Effector memory CD8-positive, alpha-beta T cell (primary cell): Measurements from ENCODE around the gene OR2H2.

Experiments used
- ATAC-seq: fragments of 150-1000 bp; cut with Tn5 transposase; replicated peaks from 2 replicates; pipeline ENCODE4 v1.10.0; 2021; ENCODE audit warnings: mild to moderate bottlenecking, moderate library complexity
- DNase-seq, 3 experiments: peaks; one replicate each; pipeline ENCODE4 v3.0.0; 2021
- H3K27ac Mint-ChIP-seq, 2 donors: one replicate each; pipeline ENCODE4 v1.8.0; 2022; ENCODE audit warnings: mild to moderate bottlenecking in 2 of 2, mixed read lengths in 2 of 2, moderate library complexity in 2 of 2
- H3K27me3 Mint-ChIP-seq, 2 donors: one replicate each; pipeline ENCODE4 v1.8.0; 2022; ENCODE audit warnings: mixed read lengths in 2 of 2
- H3K36me3 Mint-ChIP-seq: one replicate; pipeline ENCODE4 v1.8.0; 2022; ENCODE audit warnings: mild to moderate bottlenecking, moderate library complexity, mixed read lengths; ENCODE audit not compliant: insufficient read depth
- H3K4me1 Mint-ChIP-seq, 2 donors: one replicate each; pipeline ENCODE4 v1.8.0; 2022; ENCODE audit warnings: low read depth in 2 of 2, mixed read lengths in 2 of 2
- H3K4me3 Mint-ChIP-seq, 2 donors: one replicate each; pipeline ENCODE4 v1.8.0; 2022; ENCODE audit warnings: mild to moderate bottlenecking in 2 of 2, mixed read lengths in 2 of 2, moderate library complexity in 2 of 2
- H3K9me3 Mint-ChIP-seq, 2 donors: one replicate each; pipeline ENCODE4 v1.8.0; 2022; ENCODE audit warnings: mixed read lengths in 2 of 2

OR2H2 gene

DNA sequence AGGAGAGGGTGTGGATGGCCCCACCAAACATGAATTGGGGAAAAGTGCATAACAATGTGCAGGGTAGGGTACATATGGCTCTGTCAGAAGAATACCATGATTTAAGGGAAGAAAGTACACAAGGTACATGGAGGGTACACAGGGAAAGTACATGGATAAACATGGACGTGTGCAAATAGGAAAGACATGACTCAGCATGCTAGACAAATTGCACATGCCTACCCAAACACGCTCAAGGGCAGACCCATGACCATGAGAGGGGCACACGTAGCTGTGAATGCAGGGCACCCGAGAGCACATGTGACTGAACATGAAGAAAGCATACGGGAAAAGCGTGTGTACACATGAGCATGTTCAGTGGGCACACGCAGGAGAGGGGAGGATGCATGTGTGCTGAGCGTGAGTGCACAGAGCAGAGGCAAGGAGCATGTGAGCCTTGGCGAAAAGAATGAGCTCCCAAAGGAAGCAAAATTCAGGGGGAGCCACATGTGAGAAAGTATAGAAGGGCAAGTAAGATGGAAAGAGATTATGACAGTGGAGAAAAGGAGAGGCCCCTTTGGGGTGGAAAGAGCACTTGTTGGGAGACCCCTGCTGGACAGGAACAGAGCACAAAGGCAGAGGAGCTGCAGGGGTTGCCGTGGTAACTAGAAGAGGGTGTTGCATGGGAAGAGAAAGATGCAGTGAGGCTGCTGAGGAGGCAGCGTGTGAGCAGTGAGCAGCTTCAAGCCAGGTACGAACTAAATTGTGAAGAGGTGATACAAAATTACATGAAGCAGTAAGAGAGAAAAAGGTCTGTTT lies 17.8 kb downstream of the OR2H2 start:
- H3K27ac Mint-ChIP-seq = no peak overlapping the region
- no peak for ATAC-seq
- peaks cover 5% of the 10 kb centered on the region for H3K36me3 Mint-ChIP-seq
- DNase-seq = no peak
- H3K4me1 Mint-ChIP-seq = no peaks in the 10 kb centered on the region
- no peaks in the 10 kb centered on the region for H3K27me3 Mint-ChIP-seq
- H3K9me3 Mint-ChIP-seq = no peaks in the 10 kb centered on the region
- H3K4me3 Mint-ChIP-seq = no peak overlapping the region

DNA sequence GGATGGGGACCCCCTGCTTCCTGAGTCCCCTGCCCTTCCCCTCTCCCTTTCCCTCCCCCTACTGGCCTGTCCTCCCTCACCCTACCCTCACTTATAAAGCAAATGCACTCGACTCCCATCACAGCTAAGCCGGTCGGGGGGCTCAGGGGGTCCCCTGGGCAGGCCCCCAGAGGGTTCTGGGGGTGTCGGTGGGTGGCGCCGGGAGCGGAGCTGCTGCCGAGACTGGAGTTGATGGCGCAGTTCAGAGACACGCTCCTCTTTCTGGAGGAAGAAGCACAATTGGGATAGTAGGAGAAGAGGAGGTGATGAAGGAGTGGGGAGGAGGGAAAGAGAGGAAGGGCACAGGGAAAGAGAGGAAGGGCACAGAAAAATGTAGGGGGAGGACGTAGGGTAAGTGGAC lies 18.5 kb downstream of the OR2H2 start:
- H3K27ac Mint-ChIP-seq = no peak overlapping the region
- no peaks in the 10 kb centered on the region for H3K9me3 Mint-ChIP-seq
- peaks cover 5% of the 10 kb centered on the region for H3K36me3 Mint-ChIP-seq
- no peak for DNase-seq
- H3K4me1 Mint-ChIP-seq = peaks cover 0 to 2% of the 10 kb centered on the region in 2 donors
- H3K27me3 Mint-ChIP-seq = no peaks in the 10 kb centered on the region
- ATAC-seq = no peak
- H3K4me3 Mint-ChIP-seq = no peak overlapping the region

- Mint-ChIP-seq H3K4me1 (peaks cover 0 to 2% of the 10 kb centered on the region in 2 donors), H3K27me3 (no peaks in the 10 kb centered on the region), H3K27ac (peak overlapping the region in 1 of 2 donors; percentile 27), H3K36me3 (no peaks in the 10 kb centered on the region), H3K9me3 (no peaks in the 10 kb centered on the region), H3K4me3 (no peak overlapping the region)
- DNase-seq = no peak
- no peak for ATAC-seq
These were observed 19.0 kb downstream of the OR2H2 start for GRCh38 chr6:29603930-29604329.

DNA sequence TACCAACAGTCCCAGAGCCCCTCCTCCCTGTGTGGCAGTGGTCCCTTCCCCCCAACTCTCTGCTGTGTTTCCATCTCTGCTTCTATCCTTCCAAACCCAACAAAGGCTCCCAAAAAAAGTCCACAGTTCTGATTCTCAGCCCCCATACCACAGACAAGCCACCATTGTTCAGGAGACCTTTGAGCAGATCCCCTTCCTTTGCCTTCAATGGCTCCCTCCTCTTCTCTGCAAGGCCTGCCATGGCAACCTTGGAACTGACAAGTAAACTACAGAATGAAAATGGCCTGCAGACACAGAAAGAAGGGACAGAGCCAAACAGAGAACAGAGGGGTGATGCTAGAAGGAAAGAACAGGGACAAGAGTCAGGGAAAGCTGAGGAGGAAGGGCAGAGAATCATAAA lies 23.2 kb downstream of the OR2H2 start:
- ATAC-seq (no peak), DNase-seq (no peak)
- Mint-ChIP-seq H3K27ac (no peak overlapping the region), H3K9me3 (no peaks in the 10 kb centered on the region), H3K4me1 (peaks cover 0 to 2% of the 10 kb centered on the region in 2 donors), H3K4me3 (no peak overlapping the region), H3K36me3 (no peaks in the 10 kb centered on the region), H3K27me3 (peaks cover 0 to 6% of the 10 kb centered on the region in 2 donors)

- Mint-ChIP-seq H3K9me3 (no peaks in the 10 kb centered on the region), H3K36me3 (no peaks in the 10 kb centered on the region), H3K27ac (no peak overlapping the region), H3K4me1 (peaks cover 0 to 2% of the 10 kb centered on the region in 2 donors), H3K27me3 (peaks cover 0 to 6% of the 10 kb centered on the region in 2 donors), H3K4me3 (no peak overlapping the region)
- DNase-seq = no peak
- ATAC-seq = no peak
These were observed 25.6 kb downstream of the OR2H2 start for GRCh38 chr6:29610540-29610939.

GRCh38 chr6:29611426-29611825 lies 26.5 kb downstream of the OR2H2 start:
- ATAC-seq (no peak), DNase-seq (no peak)
- H3K27ac Mint-ChIP-seq = no peak overlapping the region
- no peaks in the 10 kb centered on the region for H3K9me3 Mint-ChIP-seq
- H3K4me3 Mint-ChIP-seq = no peak overlapping the region
- peaks cover 0 to 2% of the 10 kb centered on the region in 2 donors for H3K4me1 Mint-ChIP-seq
- no peaks in the 10 kb centered on the region for H3K36me3 Mint-ChIP-seq
- H3K27me3 Mint-ChIP-seq = peaks cover 0 to 6% of the 10 kb centered on the region in 2 donors

DNA sequence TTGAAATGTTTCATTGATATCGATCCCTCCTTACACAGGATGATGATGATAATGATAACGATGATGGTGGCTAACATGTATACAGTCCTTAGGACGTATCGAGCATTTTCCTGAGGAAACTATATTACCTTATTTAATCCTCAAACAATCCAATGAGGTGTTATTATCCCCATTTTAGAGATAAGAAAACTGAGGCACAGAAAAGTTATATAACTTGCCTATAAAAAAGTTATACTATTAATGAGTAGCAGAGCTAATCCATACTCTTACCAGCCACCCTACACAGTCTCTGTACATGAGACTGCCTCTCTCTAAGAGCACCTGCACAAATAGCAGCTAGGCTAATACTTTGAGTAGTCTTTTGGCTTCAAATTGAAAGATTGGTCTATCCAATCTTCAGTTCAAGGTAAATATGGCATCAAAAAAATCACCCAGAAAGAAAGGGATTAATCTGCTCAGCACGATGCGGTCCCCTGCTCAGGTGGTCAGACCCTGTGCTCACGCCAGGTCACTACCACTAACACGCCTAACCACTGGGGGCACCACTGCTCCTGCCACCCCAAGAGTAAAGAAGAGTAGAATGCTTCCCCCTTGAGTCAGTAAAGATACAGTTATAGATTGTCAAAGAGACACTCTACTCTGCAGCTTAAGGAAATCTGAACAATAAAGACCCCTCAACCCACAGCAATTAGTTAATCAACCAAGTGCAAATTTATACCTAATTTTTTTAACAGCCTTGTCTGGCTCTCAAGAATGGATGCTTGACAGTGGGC lies 33.0 kb downstream of the OR2H2 start:
- H3K36me3 Mint-ChIP-seq = peaks cover 6% of the 10 kb centered on the region
- no peak for ATAC-seq
- no peak overlapping the region for H3K4me3 Mint-ChIP-seq
- H3K4me1 Mint-ChIP-seq = no peaks in the 10 kb centered on the region
- no peak for DNase-seq
- H3K27ac Mint-ChIP-seq = no peak overlapping the region
- H3K27me3 Mint-ChIP-seq = no peaks in the 10 kb centered on the region
- H3K9me3 Mint-ChIP-seq = no peaks in the 10 kb centered on the region

DNA sequence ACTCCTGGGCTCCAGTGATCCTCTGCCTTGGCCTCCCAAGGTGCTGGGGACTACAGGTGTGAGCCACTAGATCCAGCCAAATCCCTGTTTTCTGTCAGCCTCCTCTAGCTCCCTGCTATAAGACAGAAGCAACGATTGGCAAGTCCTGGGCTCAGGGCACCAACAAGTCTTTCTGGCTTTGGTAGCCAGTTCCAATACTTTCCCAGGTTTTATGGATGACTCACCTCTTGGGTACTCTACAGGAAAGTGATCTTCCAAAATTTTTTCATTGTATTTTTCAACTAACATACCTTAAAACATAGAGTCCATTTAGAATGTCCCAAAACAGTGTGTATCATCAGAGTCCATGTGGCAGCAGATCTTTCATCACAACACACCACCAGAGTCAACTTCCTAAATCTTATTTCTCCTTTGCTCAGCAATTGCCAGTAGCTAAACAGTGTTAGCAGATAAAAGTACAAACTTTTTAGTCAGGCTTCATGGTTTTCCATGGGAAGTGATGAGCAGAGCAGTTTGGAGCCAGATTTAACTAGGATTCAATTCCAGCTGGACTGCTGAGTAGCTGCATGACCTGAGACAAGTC lies 34.7 kb downstream of the OR2H2 start:
- H3K4me1 Mint-ChIP-seq = no peaks in the 10 kb centered on the region
- H3K27ac Mint-ChIP-seq = no peak overlapping the region
- no peak for DNase-seq
- peaks cover 6% of the 10 kb centered on the region for H3K36me3 Mint-ChIP-seq
- no peak for ATAC-seq
- H3K9me3 Mint-ChIP-seq = no peaks in the 10 kb centered on the region
- H3K4me3 Mint-ChIP-seq = no peak overlapping the region
- H3K27me3 Mint-ChIP-seq = no peaks in the 10 kb centered on the region

- no peak for ATAC-seq
- no peak overlapping the region for H3K27ac Mint-ChIP-seq
- H3K27me3 Mint-ChIP-seq = no peaks in the 10 kb centered on the region
These were observed 35.7 kb downstream of the OR2H2 start for GRCh38 chr6:29620630-29621029.

DNA sequence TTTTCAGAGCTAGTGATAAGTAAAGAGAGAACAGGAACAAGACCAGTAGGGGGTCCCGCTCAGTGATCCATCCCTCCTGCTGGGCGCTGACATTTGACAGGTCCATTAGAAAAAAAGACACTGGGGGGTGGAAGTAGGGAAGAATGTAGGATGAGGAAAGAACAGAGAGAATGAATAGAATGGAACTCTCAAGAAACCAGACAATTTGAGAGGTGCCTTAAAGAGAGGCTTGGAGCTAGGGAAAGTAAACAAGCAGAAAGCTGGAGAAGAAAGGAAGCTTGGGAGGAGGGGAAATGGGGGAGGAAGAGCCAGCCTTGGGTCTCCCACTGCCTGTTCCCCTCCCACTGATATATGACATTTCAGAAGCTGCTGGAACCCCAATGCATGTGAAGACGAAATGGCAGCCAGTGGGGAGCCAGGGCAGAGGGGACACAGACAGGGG lies 39.6 kb downstream of the OR2H2 start:
- no peak overlapping the region for H3K4me3 Mint-ChIP-seq
- DNase-seq (no peak), ATAC-seq (no peak)
- H3K27me3 Mint-ChIP-seq = no peaks in the 10 kb centered on the region
- H3K27ac Mint-ChIP-seq = peak overlapping the region in 1 of 2 donors; percentile 9
- no peaks in the 10 kb centered on the region for H3K9me3 Mint-ChIP-seq
- H3K4me1 Mint-ChIP-seq = peaks cover 9 to 14% of the 10 kb centered on the region in 2 donors
- no peaks in the 10 kb centered on the region for H3K36me3 Mint-ChIP-seq

More at GRCh38 chr6:29620630-29621029, 35.7 kb downstream of the OR2H2 start:
- H3K4me3 Mint-ChIP-seq = no peak overlapping the region
- DNase-seq = no peak
- peaks cover 6% of the 10 kb centered on the region for H3K36me3 Mint-ChIP-seq
- no peaks in the 10 kb centered on the region for H3K9me3 Mint-ChIP-seq
- peaks cover 0 to 1% of the 10 kb centered on the region in 2 donors for H3K4me1 Mint-ChIP-seq

- H3K9me3 Mint-ChIP-seq = no peaks in the 10 kb centered on the region
- peak overlapping the region in 1 of 2 donors; percentile 1 for H3K27ac Mint-ChIP-seq
- no peaks in the 10 kb centered on the region for H3K27me3 Mint-ChIP-seq
- H3K4me3 Mint-ChIP-seq = no peak overlapping the region
- ATAC-seq = no peak
- peaks cover 10 to 14% of the 10 kb centered on the region in 2 donors for H3K4me1 Mint-ChIP-seq
- no peak for DNase-seq
- H3K36me3 Mint-ChIP-seq = no peaks in the 10 kb centered on the region
These were observed 40.5 kb downstream of the OR2H2 start for GRCh38 chr6:29625337-29625930.

DNA sequence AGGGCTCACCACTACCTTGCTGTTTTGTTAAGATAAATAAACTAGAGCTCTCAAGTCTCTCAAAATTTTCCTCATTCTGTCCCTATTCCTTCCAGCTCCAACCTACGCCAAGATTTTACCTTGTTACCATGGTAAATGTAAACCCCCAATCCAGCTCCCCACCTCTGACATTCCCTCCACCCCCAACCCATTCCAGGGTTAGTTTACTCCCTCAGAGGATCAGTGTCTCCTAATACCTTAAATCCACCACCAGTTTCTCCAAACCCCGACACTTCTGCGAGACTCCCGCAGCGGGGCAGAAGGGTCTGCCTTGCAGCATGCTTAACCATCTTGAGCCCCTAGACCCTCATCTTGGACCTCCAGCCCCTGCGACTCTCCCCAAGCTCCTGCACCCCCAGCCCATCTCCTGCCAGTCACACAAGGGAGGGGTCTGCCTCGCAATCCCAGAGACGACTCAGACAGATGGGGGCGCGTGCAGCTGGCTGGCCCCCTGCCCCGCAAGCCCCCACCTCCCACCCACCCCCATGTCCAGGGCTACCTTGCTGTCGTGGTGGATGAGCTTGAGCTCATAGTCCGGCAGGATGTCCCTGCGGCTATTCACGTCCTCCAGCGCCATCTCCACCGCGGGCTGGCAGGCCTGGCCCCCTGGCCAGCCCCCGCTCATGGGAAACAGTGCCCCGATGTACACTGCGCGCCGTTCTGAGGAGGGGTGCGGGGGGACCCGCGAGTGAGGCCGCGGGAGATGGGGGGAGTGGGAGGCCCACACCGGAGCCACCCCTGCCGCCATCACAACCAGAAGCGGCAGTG lies 42.2 kb downstream of the OR2H2 start:
- Mint-ChIP-seq H3K4me3 (peak overlapping the region; percentile 87 to 91), H3K36me3 (no peaks in the 10 kb centered on the region), H3K9me3 (no peaks in the 10 kb centered on the region), H3K27ac (peak overlapping the region; percentile 23 to 30), H3K4me1 (peaks cover 19 to 27% of the 10 kb centered on the region in 2 donors), H3K27me3 (peaks cover 8 to 12% of the 10 kb centered on the region in 2 donors)
- no peak for ATAC-seq
- no peak for DNase-seq
